Measurements from ENCODE around the gene FOSB. TPM values are rescaled to one million over a fixed set of nuclear protein-coding genes. Genes with fewer than 3 reads are reported as not detected.
A peak's percentile ranks its signal among the peaks of the same experiment; 100 is the strongest.
"Not testable (repeated sequence)": the region's sequence is repeated elsewhere in the genome, so short reads cannot be mapped to it uniquely, and the experiment has no call there.

The FOSB gene
- total RNA-seq, 5 donors from 2014 or later (not counting 1 experiment from before 2014, with no cell fraction given) = 6.7 to 1,173 (median 10.4) TPM

DNA sequence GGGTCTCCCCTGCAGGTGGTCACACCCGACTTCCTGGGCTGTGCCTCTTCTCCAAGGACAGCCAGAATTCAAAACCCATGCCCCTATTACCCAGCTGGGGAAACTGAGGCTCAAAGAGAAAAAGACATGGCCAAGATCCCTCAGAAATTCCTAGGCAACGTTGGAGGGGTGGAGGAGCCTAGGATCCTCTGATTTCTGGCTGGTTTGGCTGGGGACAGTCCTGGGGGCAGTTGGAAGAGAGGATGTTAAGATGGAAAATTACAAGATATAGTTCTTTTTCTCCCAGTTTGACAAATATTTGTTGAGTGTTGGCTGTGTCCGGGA lies 41.9 kb downstream of the FOSB start:
- H3K9me3 ChIP-seq = no peaks in the 10 kb centered on the region
- 33% methylated on average over 1 of the region's 3 CpGs for WGBS (ENCODE audit: insufficient coverage)
- POLR2A ChIA-PET = no interaction called here
- Mint-ChIP-seq H3K36me3 (no peaks in the 10 kb centered on the region), H3K4me3 (peak overlapping the region; percentile 86 to 90 (median 89)), H3K9me3 (no peaks in the 10 kb centered on the region), H3K4me1 (peaks cover 57 to 68% (median 62%) of the 10 kb centered on the region in 3 donors), H3K27me3 (no peaks in the 10 kb centered on the region), H3K27ac (peak overlapping the region; percentile 83 to 88)
- H3K36me3 ChIP-seq (ENCODE audit: control insufficient read depth in 2 of 2, extremely low read depth in 1 of 2, insufficient read depth in 1 of 2, low read length in 1 of 2) = peaks cover 0 to 3% of the 10 kb centered on the region in 2 donors
- ATAC-seq (replicated peaks in 1 of 4) (no peak), DNase-seq (no peak)
- CTCF ChIA-PET = interaction anchor here in 1 of 2 donors (0.7 to 0.9 kb wide), 2 partner anchors 9 to 133 kb away, joined by 3 read pairs; no protein-coding TSS in a partner anchor
- no peaks in the 10 kb centered on the region for H3K27me3 ChIP-seq (replicated peaks in 1 of 2; ENCODE audit: control insufficient read depth in 2 of 2, extremely low read depth in 1 of 2, insufficient read depth in 2 of 2, low read length in 1 of 2)
- peak overlapping the region; percentile 75 for H3K27ac ChIP-seq (ENCODE audit: low read length)
- H3K4me1 ChIP-seq (ENCODE audit: control insufficient read depth in 1 of 2, extremely low read depth in 1 of 2, insufficient read depth in 2 of 2, low read length in 2 of 2) = peaks cover 20 to 79% of the 10 kb centered on the region in 2 experiments
- H3K4me3 ChIP-seq (ENCODE audit: control insufficient read depth in 1 of 2, extremely low read depth in 1 of 2, low read length in 1 of 2) = peak overlapping the region; percentile 55 to 84

- H3K4me1 ChIP-seq (ENCODE audit: control insufficient read depth in 1 of 2, extremely low read depth in 1 of 2, insufficient read depth in 2 of 2, low read length in 2 of 2) = peaks cover 27 to 84% of the 10 kb centered on the region in 2 experiments
- H3K27me3 ChIP-seq (replicated peaks in 1 of 2; ENCODE audit: control insufficient read depth in 2 of 2, extremely low read depth in 1 of 2, insufficient read depth in 2 of 2, low read length in 1 of 2); H3K4me3 ChIP-seq (ENCODE audit: control insufficient read depth in 1 of 2, extremely low read depth in 1 of 2, low read length in 1 of 2); H3K27me3 Mint-ChIP-seq; H3K36me3 ChIP-seq (ENCODE audit: control insufficient read depth in 2 of 2, extremely low read depth in 1 of 2, insufficient read depth in 1 of 2, low read length in 1 of 2); DNase-seq; H3K27ac ChIP-seq (ENCODE audit: low read length); POLR2A ChIA-PET; H3K36me3 Mint-ChIP-seq; ATAC-seq (replicated peaks in 1 of 4); H3K9me3 Mint-ChIP-seq; H3K9me3 ChIP-seq: not testable (repeated sequence)
- WGBS (ENCODE audit: insufficient coverage) = 81% methylated on average over 4 of the region's 11 CpGs
- Mint-ChIP-seq H3K4me3 (peak overlapping the region; percentile 86 to 90 (median 89)), H3K4me1 (peaks cover 60 to 69% (median 67%) of the 10 kb centered on the region in 3 donors), H3K27ac (peak overlapping the region in 1 of 2 donors; percentile 88)
- CTCF ChIA-PET = interaction anchor here in 1 of 2 donors (0.9 kb wide), 1 partner anchor 132 kb away, joined by 3 read pairs; no protein-coding TSS in a partner anchor
Measured at GRCh38 chr19:45510352-45510751, 42.6 kb downstream of the FOSB start.

DNA sequence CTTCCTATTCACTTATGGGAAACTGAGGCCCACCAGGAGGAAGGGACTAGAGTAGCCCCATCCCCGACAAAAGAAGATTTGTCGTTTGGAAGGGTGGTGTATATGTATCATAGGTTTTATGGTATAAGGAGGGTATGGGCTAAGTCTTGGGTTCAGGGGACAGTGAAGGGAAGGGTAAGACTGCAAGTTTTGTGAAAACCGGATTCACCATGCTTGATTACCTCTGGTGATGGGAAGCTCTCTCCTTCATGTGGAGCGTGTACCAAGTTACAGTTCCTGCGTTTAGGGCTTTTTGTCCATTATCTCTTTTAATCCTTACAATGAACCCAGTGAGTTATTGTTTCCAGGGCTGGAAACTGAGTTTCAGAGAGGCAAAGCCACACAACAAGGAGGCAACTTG lies 43.3 kb downstream of the FOSB start:
- ChIA-PET POLR2A (no interaction called here), CTCF (no interaction called here)
- H3K4me1 Mint-ChIP-seq = peaks cover 60 to 68% (median 64%) of the 10 kb centered on the region in 3 donors
- H3K27ac Mint-ChIP-seq = peak overlapping the region; percentile 61 to 79
- ATAC-seq (replicated peaks in 1 of 4) (no peak), DNase-seq (no peak)
- no peaks in the 10 kb centered on the region for H3K9me3 Mint-ChIP-seq
- H3K36me3 Mint-ChIP-seq = no peaks in the 10 kb centered on the region
- Histone ChIP-seq H3K27me3 (replicated peaks in 1 of 2; ENCODE audit: control insufficient read depth in 2 of 2, extremely low read depth in 1 of 2, insufficient read depth in 2 of 2, low read length in 1 of 2) (no peaks in the 10 kb centered on the region), H3K27ac (ENCODE audit: low read length) (no peak overlapping the region), H3K4me3 (ENCODE audit: control insufficient read depth in 1 of 2, extremely low read depth in 1 of 2, low read length in 1 of 2) (no peak overlapping the region), H3K36me3 (ENCODE audit: control insufficient read depth in 2 of 2, extremely low read depth in 1 of 2, insufficient read depth in 1 of 2, low read length in 1 of 2) (peaks cover 5 to 10% of the 10 kb centered on the region in 2 donors), H3K9me3 (no peaks in the 10 kb centered on the region), H3K4me1 (ENCODE audit: control insufficient read depth in 1 of 2, extremely low read depth in 1 of 2, insufficient read depth in 2 of 2, low read length in 2 of 2) (peaks cover 26 to 84% of the 10 kb centered on the region in 2 experiments)
- no peaks in the 10 kb centered on the region for H3K27me3 Mint-ChIP-seq
- peak overlapping the region in 1 of 3 donors; percentile 90 for H3K4me3 Mint-ChIP-seq
- 100% methylated on average over 2 of the region's 5 CpGs for WGBS (ENCODE audit: insufficient coverage)

DNA sequence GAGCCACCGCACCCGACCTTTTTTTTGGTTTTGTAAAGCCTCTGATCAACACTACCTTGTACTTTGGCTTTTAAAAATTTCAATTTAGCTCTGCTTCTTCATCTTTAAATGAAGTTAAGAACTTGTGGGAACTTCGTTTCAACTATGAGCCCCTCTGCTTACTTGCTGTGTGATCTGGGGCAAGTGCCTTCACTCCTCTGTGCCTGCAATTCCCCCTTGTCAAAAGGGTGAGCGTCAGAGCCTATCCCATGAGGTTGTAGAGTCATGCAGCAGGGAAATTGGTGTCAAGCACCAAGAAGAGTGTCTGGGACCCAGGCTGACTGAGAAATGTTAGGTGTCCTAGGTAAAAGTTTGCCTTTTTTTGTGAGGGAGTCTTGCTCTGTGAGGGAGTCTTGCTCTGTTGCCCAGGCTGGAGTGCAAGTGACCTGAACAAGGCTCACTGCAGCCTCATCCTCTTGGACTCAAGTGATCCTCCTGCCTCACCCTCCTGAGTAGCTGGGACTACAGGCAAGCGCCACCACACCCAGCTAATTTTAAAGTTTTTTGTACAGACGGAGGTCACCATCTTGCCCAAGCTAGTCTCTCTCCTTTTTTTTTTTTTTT lies 45.2 kb downstream of the FOSB start:
- ChIA-PET CTCF (no interaction called here), POLR2A (interaction anchor here in 1 of 2 donors (0.6 kb wide), 1 partner anchor 24 kb away, joined by 4 read pairs; no protein-coding TSS in a partner anchor)
- no peak for DNase-seq
- peaks cover 25 to 76% of the 10 kb centered on the region in 2 experiments for H3K4me1 ChIP-seq (ENCODE audit: control insufficient read depth in 1 of 2, extremely low read depth in 1 of 2, insufficient read depth in 2 of 2, low read length in 2 of 2)
- Mint-ChIP-seq H3K4me1 (peaks cover 62 to 70% (median 66%) of the 10 kb centered on the region in 3 donors), H3K4me3 (peak overlapping the region in 1 of 3 donors; percentile 24), H3K27me3 (no peaks in the 10 kb centered on the region), H3K36me3 (peaks cover 7% of the 10 kb centered on the region), H3K9me3 (no peaks in the 10 kb centered on the region), H3K27ac (peak overlapping the region; percentile 27 to 89)
- H3K27ac ChIP-seq (ENCODE audit: low read length) = peak overlapping the region; percentile 29
- H3K36me3 ChIP-seq (ENCODE audit: control insufficient read depth in 2 of 2, extremely low read depth in 1 of 2, insufficient read depth in 1 of 2, low read length in 1 of 2) = peaks cover 10 to 16% of the 10 kb centered on the region in 2 donors
- no peaks in the 10 kb centered on the region for H3K9me3 ChIP-seq
- WGBS (ENCODE audit: insufficient coverage) = 91% methylated on average over 1 of the region's 6 CpGs
- no peak for ATAC-seq (replicated peaks in 1 of 4)
- H3K27me3 ChIP-seq (replicated peaks in 1 of 2; ENCODE audit: control insufficient read depth in 2 of 2, extremely low read depth in 1 of 2, insufficient read depth in 2 of 2, low read length in 1 of 2) = no peaks in the 10 kb centered on the region
- H3K4me3 ChIP-seq (ENCODE audit: control insufficient read depth in 1 of 2, extremely low read depth in 1 of 2, low read length in 1 of 2) = no peak overlapping the region

DNA sequence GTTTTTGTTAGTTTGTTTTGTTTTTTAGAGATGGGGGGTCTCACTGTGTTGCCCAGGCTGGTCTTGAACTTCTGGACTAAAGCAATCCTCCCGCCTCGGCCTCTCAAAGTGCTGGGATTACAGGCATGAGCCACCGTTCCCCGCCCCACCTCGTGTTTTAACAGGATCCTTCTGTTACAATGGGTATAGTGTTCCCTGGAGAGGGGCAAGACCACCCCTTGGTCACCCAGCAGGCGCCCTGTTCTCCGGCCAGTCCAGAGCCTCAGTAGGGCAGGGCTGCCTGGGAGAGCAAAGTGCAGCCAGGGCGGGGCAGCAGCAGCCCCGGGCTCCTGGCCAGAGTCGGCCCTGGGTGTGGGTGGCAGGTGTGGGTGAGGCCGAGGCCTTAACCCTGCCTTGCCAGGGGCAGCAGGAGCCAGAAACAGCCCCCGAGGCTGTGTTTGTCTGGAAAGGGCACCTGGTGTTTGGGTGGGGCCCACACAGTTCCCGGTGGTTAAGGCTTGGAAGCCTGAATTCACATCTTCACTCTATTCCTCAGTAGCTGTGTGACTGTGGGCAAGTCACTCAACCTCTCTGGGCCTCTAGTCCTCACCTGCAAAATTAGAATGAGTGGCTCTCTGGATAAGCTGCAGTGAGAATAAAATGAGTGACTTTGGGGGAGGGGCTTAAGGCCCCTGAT lies 46.7 kb downstream of the FOSB start:
- no peaks in the 10 kb centered on the region for H3K27me3 Mint-ChIP-seq
- H3K27ac Mint-ChIP-seq = peak overlapping the region; percentile 88 to 89
- ATAC-seq (replicated peaks in 1 of 4) = peak in 1 of 4 experiments; percentile 14
- DNase-seq = no peak
- peaks cover 57 to 64% (median 57%) of the 10 kb centered on the region in 3 donors for H3K4me1 Mint-ChIP-seq
- Histone ChIP-seq H3K4me1 (ENCODE audit: control insufficient read depth in 1 of 2, extremely low read depth in 1 of 2, insufficient read depth in 2 of 2, low read length in 2 of 2) (peaks cover 23 to 62% of the 10 kb centered on the region in 2 experiments), H3K36me3 (ENCODE audit: control insufficient read depth in 2 of 2, extremely low read depth in 1 of 2, insufficient read depth in 1 of 2, low read length in 1 of 2) (peaks cover 10 to 31% of the 10 kb centered on the region in 2 donors), H3K27ac (ENCODE audit: low read length) (peak overlapping the region; percentile 84), H3K4me3 (ENCODE audit: control insufficient read depth in 1 of 2, extremely low read depth in 1 of 2, low read length in 1 of 2) (peak overlapping the region; percentile 3 to 19), H3K9me3 (no peaks in the 10 kb centered on the region), H3K27me3 (replicated peaks in 1 of 2; ENCODE audit: control insufficient read depth in 2 of 2, extremely low read depth in 1 of 2, insufficient read depth in 2 of 2, low read length in 1 of 2) (no peaks in the 10 kb centered on the region)
- no peaks in the 10 kb centered on the region for H3K9me3 Mint-ChIP-seq
- 57% methylated on average over 12 of the region's 13 CpGs for WGBS (ENCODE audit: insufficient coverage)
- POLR2A ChIA-PET = no interaction called here
- H3K4me3 Mint-ChIP-seq = peak overlapping the region in 2 of 3 donors; percentile 31 to 60
- peaks cover 14% of the 10 kb centered on the region for H3K36me3 Mint-ChIP-seq
- CTCF ChIA-PET = interaction anchor here in 1 of 2 donors (0.6 kb wide), 1 partner anchor 17 kb away, joined by 7 read pairs; no protein-coding TSS in a partner anchor

DNA sequence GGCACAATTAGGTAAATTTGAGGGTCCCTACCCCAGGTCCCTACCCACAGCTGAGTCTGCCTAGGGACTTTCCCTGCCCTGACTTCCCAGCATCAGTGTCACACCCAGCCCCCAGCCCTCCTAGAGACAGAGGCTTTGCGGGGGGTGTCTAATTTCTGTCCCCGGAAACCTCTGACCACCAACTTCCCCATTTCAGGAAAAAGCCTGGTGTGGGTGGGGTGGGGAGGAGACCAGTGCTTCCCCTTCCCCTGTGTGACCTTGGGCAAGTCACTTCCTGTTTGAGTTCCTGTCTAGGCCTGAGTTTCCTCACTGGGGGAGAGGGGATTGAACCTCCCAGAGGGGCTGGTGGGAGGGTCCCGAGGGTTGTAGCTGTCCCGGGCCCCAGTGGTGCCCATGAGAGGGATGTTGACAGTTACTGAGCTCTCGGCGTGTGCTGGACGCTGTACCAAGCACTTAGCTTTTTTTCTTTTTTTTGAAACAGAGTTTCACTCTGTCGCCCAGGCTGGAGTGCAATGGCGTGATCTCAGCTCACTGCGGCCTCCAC lies 47.4 kb downstream of the FOSB start:
- WGBS (ENCODE audit: insufficient coverage) = 47% methylated on average over 4 of the region's 10 CpGs
- peaks cover 19 to 56% of the 10 kb centered on the region in 2 experiments for H3K4me1 ChIP-seq (ENCODE audit: control insufficient read depth in 1 of 2, extremely low read depth in 1 of 2, insufficient read depth in 2 of 2, low read length in 2 of 2)
- peak overlapping the region; percentile 87 to 88 for H3K27ac Mint-ChIP-seq
- no peaks in the 10 kb centered on the region for H3K9me3 ChIP-seq
- peak overlapping the region in 2 of 3 donors; percentile 31 to 56 for H3K4me3 Mint-ChIP-seq
- DNase-seq = peak in 10 of 35 experiments; percentile 12 to 60 (median 26)
- H3K36me3 Mint-ChIP-seq = peaks cover 15% of the 10 kb centered on the region
- CTCF ChIA-PET = interaction anchor here (0.6 to 1.1 kb wide), 2 partner anchors 18 to 43 kb away, joined by 3 to 7 read pairs; no protein-coding TSS in a partner anchor
- peak; percentile 26 to 57 (median 50) for ATAC-seq (replicated peaks in 1 of 4)
- H3K9me3 Mint-ChIP-seq = no peaks in the 10 kb centered on the region
- no peaks in the 10 kb centered on the region for H3K27me3 Mint-ChIP-seq
- no peaks in the 10 kb centered on the region for H3K27me3 ChIP-seq (replicated peaks in 1 of 2; ENCODE audit: control insufficient read depth in 2 of 2, extremely low read depth in 1 of 2, insufficient read depth in 2 of 2, low read length in 1 of 2)
- POLR2A ChIA-PET = no interaction called here
- H3K36me3 ChIP-seq (ENCODE audit: control insufficient read depth in 2 of 2, extremely low read depth in 1 of 2, insufficient read depth in 1 of 2, low read length in 1 of 2) = peaks cover 10 to 34% of the 10 kb centered on the region in 2 donors
- peak overlapping the region; percentile 84 for H3K27ac ChIP-seq (ENCODE audit: low read length)
- peaks cover 51 to 58% (median 51%) of the 10 kb centered on the region in 3 donors for H3K4me1 Mint-ChIP-seq
- peak overlapping the region; percentile 3 to 19 for H3K4me3 ChIP-seq (ENCODE audit: control insufficient read depth in 1 of 2, extremely low read depth in 1 of 2, low read length in 1 of 2)

Measured in T-cell (primary cell).